DND-41 (cell line): ENCODE results near the gene SCAI.
A peak's percentile ranks its signal among the peaks of the same experiment; 100 is the strongest.

Source experiments
- CTCF ChIP-seq: IDR thresholded peaks from 2 replicates; pipeline ENCODE4 v1.5.1; 2012; ENCODE audit warnings: borderline replicate concordance, low read length, moderate library complexity, mild to moderate bottlenecking; ENCODE audit not compliant: poor library complexity, severe bottlenecking; ENCODE audit errors: extremely low read depth
- EZH2 ChIP-seq: IDR thresholded peaks from 3 replicates; pipeline ENCODE4 v1.6.1; 2012; ENCODE audit warnings: borderline replicate concordance, low read depth, mild to moderate bottlenecking, moderate library complexity, low read length, inconsistent platforms; ENCODE audit not compliant: severe bottlenecking

DNA sequence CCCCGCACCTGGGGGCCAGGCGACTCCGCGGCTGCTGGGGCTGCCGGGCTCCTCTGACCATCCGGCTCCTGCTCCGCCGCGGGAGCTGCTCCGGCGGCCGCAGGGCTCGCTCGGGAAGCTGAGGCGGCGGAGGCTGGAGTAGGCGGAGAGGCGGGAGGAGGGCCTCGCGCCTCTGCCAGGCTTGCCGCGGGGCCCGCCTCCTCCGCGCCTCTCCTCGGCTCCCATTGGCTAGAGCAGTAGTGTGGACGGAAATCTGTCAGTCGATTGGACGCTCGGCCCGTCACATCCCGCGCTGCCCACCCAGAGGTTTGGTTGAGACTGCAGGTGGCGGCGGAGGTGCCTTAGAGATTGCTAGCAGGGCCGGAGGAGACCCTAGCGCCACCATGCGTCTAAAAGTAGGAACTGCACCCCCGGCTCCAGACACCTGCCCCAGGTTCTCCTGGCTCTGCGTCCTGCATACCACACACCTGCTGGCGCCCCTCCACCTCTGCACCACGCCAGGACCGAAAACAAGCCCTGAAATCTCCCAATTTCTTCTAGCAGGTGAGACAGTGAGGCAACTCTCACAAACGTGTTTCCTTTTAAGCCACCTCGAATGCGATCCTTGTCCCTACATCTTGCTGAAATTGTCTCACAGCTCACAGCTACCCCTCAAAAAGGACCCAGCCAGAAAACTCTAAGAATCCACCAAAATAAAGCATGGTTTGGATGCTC lies at the start of gene SCAI:
- TF ChIP-seq CTCF (peak; percentile 99), EZH2 (no peak)
